Measurements from ENCODE around the gene CCL24.
"Not testable (repeated sequence)": the region's sequence is repeated elsewhere in the genome, so short reads cannot be mapped to it uniquely, and the experiment has no call there.

Gene CCL24

DNA sequence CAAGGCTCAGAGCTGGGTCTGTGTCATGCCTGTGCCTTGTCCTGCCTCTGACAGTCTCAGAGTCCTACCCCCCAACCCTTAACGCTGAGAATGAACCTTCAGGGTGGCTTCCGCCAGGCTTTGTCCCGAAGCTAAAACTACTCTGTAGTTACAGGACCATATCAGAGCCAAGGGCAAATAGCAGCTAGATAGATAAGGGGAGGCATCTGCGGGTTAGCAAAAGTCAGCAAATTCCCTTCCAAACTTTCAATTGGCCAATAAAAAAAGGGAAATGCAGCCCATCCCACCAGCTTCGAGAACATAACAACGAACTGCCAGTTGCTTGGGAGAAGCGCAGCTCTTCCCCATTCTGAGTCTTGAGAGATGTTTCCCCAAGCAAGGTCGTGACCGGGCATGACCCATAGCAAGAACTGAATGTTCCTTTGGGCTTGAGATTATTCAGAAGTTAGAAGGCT is 17.7 kb downstream of the CCL24 start:
- ATAC-seq (replicated peaks; ENCODE audit: extremely low read depth, poor library complexity, severe bottlenecking) (no peak), DNase-seq (ENCODE audit: low spot score in 2 of 2) (no peak)
- Mint-ChIP-seq H3K4me1 (no peaks in the 10 kb centered on the region), H3K27me3 (peaks cover 34% of the 10 kb centered on the region), H3K36me3 (ENCODE audit: insufficient read depth) (peaks cover 2% of the 10 kb centered on the region), H3K27ac (ENCODE audit: low read depth) (no peak overlapping the region), H3K4me3 (no peak overlapping the region), H3K9me3 (no peaks in the 10 kb centered on the region)

GRCh38 chr7:75793676-75794075 is 19.9 kb downstream of the CCL24 start:
- ATAC-seq (replicated peaks; ENCODE audit: extremely low read depth, poor library complexity, severe bottlenecking): no peak
- Mint-ChIP-seq H3K36me3 (ENCODE audit: insufficient read depth) (peaks cover 2% of the 10 kb centered on the region), H3K4me1 (no peaks in the 10 kb centered on the region), H3K27ac (ENCODE audit: low read depth) (peak overlapping the region; percentile 67), H3K27me3 (peaks cover 34% of the 10 kb centered on the region), H3K4me3 (no peak overlapping the region), H3K9me3 (no peaks in the 10 kb centered on the region)
- no peak for DNase-seq (ENCODE audit: low spot score in 2 of 2)

- H3K4me3 Mint-ChIP-seq; H3K27ac Mint-ChIP-seq (ENCODE audit: low read depth); H3K9me3 Mint-ChIP-seq; DNase-seq (ENCODE audit: low spot score in 2 of 2); H3K4me1 Mint-ChIP-seq; H3K36me3 Mint-ChIP-seq (ENCODE audit: insufficient read depth); ATAC-seq (replicated peaks; ENCODE audit: extremely low read depth, poor library complexity, severe bottlenecking): not testable (repeated sequence)
- peaks cover 34% of the 10 kb centered on the region for H3K27me3 Mint-ChIP-seq
Measured at GRCh38 chr7:75792567-75792966, 21.0 kb downstream of the CCL24 start.

- peaks cover 14% of the 10 kb centered on the region for H3K27me3 Mint-ChIP-seq
- H3K9me3 Mint-ChIP-seq: no peaks in the 10 kb centered on the region
- DNase-seq (ENCODE audit: low spot score in 2 of 2) (no peak), ATAC-seq (replicated peaks; ENCODE audit: extremely low read depth, poor library complexity, severe bottlenecking) (no peak)
- no peak overlapping the region for H3K27ac Mint-ChIP-seq (ENCODE audit: low read depth)
- H3K4me3 Mint-ChIP-seq: no peak overlapping the region
- peaks cover 2% of the 10 kb centered on the region for H3K36me3 Mint-ChIP-seq (ENCODE audit: insufficient read depth)
- H3K4me1 Mint-ChIP-seq: no peaks in the 10 kb centered on the region
Measured at GRCh38 chr7:75789361-75789924, 24.2 kb downstream of the CCL24 start.

DNA sequence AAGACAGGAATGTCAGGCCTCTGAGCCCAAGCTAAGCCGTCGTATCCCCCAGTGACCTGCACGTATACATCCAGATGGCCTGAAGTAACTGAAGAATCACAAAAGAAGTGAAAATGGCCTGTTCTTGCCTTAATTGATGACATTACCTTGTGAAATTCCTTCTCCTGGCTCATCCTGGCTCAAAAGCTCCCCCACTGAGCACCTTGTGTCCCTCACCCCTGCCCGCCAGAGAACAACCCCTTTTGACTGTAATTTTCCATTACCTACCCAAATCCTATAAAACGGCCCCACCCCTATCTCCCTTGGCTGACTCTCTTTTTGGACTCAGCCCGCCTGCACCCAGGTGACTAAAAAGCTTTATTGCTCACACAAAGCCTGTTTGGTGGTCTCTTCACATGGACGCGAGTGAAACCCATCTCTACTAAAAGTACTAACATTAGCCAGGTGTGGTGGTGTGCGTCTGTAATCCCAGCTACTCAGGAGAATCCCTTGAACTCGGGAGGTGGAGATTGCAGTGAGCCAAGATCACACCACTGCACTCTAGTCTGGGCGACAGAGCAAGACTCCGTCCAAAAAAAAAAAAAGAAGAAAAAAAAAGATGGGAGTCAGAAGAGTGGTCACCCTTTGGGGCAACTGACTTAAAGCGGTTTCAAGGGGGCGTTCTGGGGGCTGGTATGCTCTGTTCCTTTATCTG is 25.3 kb downstream of the CCL24 start:
- H3K9me3 Mint-ChIP-seq; H3K27me3 Mint-ChIP-seq; H3K36me3 Mint-ChIP-seq (ENCODE audit: insufficient read depth); H3K27ac Mint-ChIP-seq (ENCODE audit: low read depth); DNase-seq (ENCODE audit: low spot score in 2 of 2); ATAC-seq (replicated peaks; ENCODE audit: extremely low read depth, poor library complexity, severe bottlenecking); H3K4me3 Mint-ChIP-seq; H3K4me1 Mint-ChIP-seq: not testable (repeated sequence)

DNA sequence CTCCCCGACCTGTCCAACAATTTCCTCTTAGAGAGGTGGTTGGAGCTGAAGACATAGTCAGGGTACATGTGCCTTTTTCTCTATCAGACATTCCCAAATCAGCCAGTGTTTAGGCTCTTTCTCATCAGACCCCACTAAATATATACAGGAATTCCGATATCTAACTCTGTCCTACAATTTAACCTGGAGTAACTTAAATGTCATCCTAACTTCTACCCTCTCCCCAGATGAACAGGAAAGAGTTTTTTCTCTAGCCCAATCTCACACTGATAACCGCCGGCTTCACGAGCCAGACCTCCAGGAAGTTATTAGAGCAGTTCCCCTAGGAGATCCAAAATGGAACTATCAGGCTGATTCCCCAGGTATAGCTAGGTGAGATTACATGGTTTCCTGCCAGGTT is 30.5 kb downstream of the CCL24 start:
- H3K9me3 Mint-ChIP-seq; H3K4me1 Mint-ChIP-seq; H3K36me3 Mint-ChIP-seq (ENCODE audit: insufficient read depth); DNase-seq (ENCODE audit: low spot score in 2 of 2); H3K4me3 Mint-ChIP-seq; ATAC-seq (replicated peaks; ENCODE audit: extremely low read depth, poor library complexity, severe bottlenecking); H3K27ac Mint-ChIP-seq (ENCODE audit: low read depth): not testable (repeated sequence)
- H3K27me3 Mint-ChIP-seq: peaks cover 28% of the 10 kb centered on the region

DNA sequence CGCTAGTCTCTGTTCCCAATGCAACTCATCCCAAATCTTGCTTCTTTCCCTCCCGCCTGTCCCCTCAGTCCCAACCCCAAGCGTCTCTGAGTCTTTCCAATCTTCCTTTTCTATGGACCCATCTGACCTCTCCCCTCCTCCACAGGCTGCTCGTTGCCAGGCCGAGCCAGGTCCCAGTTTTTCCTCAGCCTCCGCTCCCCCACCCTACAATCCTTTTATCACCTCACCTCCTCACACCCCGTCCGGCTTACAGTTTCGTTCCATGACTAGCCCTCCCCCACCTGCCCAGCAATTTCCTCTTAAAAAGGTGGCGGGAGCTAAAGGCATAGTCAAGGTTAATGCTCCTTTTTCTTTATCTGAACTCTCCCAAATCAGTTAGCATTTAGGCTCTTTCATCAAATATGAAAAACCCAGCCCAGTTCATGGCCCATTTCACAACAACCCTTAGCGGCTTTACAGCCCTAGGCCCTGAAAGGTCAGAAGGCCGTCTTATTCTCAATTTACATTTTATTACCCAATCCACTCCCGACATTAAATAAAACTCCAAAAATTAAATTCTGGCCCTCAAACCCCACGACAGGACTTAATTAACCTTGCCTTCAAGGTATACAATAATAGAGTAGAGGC is 32.8 kb downstream of the CCL24 start:
- peaks cover 11% of the 10 kb centered on the region for H3K36me3 Mint-ChIP-seq (ENCODE audit: insufficient read depth)
- DNase-seq (ENCODE audit: low spot score in 2 of 2); ATAC-seq (replicated peaks; ENCODE audit: extremely low read depth, poor library complexity, severe bottlenecking); H3K4me1 Mint-ChIP-seq; H3K4me3 Mint-ChIP-seq; H3K9me3 Mint-ChIP-seq; H3K27ac Mint-ChIP-seq (ENCODE audit: low read depth): not testable (repeated sequence)
- peaks cover 28% of the 10 kb centered on the region for H3K27me3 Mint-ChIP-seq

DNA sequence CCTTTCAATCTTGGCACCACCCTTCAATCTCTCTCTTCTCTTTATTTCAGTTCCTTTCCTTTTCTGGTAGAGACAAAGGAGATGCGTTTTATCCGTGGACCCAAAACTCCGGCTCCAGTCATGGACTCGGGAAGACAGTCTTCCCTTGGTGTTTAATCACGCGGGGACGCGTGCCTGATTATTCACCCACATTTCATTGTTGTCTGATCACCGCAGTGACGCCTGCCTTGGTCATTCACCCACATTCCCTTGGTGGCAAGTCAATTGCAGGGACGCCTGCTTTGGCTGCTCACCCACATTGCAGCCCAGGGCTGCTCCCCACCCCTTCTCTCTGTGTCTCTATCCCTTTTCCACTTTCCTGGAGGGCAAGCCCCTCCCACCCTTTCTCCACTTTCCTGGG is 34.1 kb downstream of the CCL24 start:
- Mint-ChIP-seq H3K36me3 (ENCODE audit: insufficient read depth) (peaks cover 12% of the 10 kb centered on the region), H3K27ac (ENCODE audit: low read depth) (peak overlapping the region; percentile 54), H3K27me3 (peaks cover 28% of the 10 kb centered on the region), H3K4me1 (peaks cover 12% of the 10 kb centered on the region)
- H3K9me3 Mint-ChIP-seq; H3K4me3 Mint-ChIP-seq; DNase-seq (ENCODE audit: low spot score in 2 of 2); ATAC-seq (replicated peaks; ENCODE audit: extremely low read depth, poor library complexity, severe bottlenecking): not testable (repeated sequence)

DNA sequence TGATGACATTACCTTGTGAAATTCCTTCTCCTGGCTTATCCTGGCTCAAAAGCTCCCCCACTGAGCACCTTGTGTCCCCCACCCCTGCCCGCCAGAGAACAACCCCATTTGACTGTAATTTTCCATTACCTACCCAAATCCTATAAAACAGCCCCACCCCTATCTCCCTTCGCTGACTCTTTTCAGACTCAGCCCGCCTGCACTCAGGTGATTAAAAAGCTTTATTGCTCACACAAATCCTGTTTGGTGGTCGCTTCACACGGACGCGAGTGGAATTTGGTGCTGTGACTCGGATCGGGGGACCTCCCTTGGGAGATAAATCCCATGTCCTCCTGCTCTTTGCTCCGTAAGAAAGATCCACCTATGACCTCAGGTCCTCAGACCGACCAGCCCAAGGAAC is 34.6 kb downstream of the CCL24 start:
- DNase-seq (ENCODE audit: low spot score in 2 of 2); H3K4me3 Mint-ChIP-seq; H3K27ac Mint-ChIP-seq (ENCODE audit: low read depth); ATAC-seq (replicated peaks; ENCODE audit: extremely low read depth, poor library complexity, severe bottlenecking); H3K9me3 Mint-ChIP-seq: not testable (repeated sequence)
- Mint-ChIP-seq H3K36me3 (ENCODE audit: insufficient read depth) (peaks cover 12% of the 10 kb centered on the region), H3K4me1 (peaks cover 12% of the 10 kb centered on the region), H3K27me3 (peaks cover 28% of the 10 kb centered on the region)

DNA sequence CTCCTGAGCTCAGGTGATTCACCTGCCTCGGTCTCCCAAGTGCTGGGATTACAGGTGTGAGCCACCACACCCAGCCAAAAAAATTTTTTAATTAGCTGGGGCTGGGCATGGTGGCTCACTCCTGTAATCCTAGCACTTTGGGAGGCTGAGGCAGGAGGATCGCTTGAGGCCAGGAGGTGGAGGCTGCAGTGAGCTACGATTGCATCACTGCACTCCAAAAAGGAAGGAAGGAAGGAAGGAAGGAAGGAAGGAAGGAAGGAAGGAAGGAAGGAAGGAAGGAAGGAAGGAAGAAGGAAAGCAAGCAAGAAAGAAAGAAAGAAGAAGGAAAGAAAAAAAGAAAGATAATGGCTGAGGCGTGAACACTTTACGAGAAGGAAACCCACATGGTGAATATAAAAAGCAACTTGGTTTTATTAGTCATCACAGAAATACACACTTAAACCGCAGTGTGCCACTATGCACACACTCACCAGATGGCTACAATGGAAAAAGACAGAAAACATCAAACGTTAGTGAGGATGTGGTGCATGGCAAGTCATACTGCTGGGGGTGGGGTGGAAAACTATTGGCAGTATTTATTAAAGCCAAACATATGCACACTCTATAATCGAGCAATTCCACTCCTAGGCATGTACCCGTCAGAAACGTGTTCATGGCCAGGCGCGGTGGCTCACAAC is 37.2 kb downstream of the CCL24 start:
- Mint-ChIP-seq H3K27me3 (peaks cover 11% of the 10 kb centered on the region), H3K4me3 (no peak overlapping the region), H3K9me3 (no peaks in the 10 kb centered on the region), H3K27ac (ENCODE audit: low read depth) (peak overlapping the region; percentile 47), H3K36me3 (ENCODE audit: insufficient read depth) (peaks cover 9% of the 10 kb centered on the region), H3K4me1 (peaks cover 12% of the 10 kb centered on the region)
- peak in 1 of 2 donors; percentile 58 for DNase-seq (ENCODE audit: low spot score in 2 of 2)
- peak; percentile 96 for ATAC-seq (replicated peaks; ENCODE audit: extremely low read depth, poor library complexity, severe bottlenecking)

GRCh38 chr7:75773958-75774357 is 39.6 kb downstream of the CCL24 start:
- ATAC-seq (replicated peaks; ENCODE audit: extremely low read depth, poor library complexity, severe bottlenecking); H3K27ac Mint-ChIP-seq (ENCODE audit: low read depth): not testable (repeated sequence)

GRCh38 chr7:75772081-75773077 is 41.2 kb downstream of the CCL24 start, which contains the start of gene CCL26:
CCL26 (minus strand) TSS chr7:75772211; CDS start chr7:75772176, 35 bp downstream.
- no peak for DNase-seq (ENCODE audit: low spot score in 2 of 2)
- Mint-ChIP-seq H3K27ac (ENCODE audit: low read depth) (no peak within 1 kb of the TSS), H3K9me3 (no peaks in the 10 kb centered on the region), H3K27me3 (no peaks in the 10 kb centered on the region), H3K36me3 (ENCODE audit: insufficient read depth) (peaks cover 6% of the 10 kb centered on the region), H3K4me1 (peaks cover 12% of the 10 kb centered on the region), H3K4me3 (no peak within 1 kb of the TSS)
- ATAC-seq (replicated peaks; ENCODE audit: extremely low read depth, poor library complexity, severe bottlenecking): no peak

More at GRCh38 chr7:75773958-75774357, 39.6 kb downstream of the CCL24 start:
- not testable (repeated sequence) for DNase-seq (ENCODE audit: low spot score in 2 of 2); H3K27me3 Mint-ChIP-seq; H3K36me3 Mint-ChIP-seq (ENCODE audit: insufficient read depth); H3K9me3 Mint-ChIP-seq; H3K4me3 Mint-ChIP-seq
- peaks cover 12% of the 10 kb centered on the region for H3K4me1 Mint-ChIP-seq

Data from central memory CD8-positive, alpha-beta T cell (primary cell).